Keratinocyte (primary cell): ENCODE data around the gene TMEM132A. TPM values are rescaled to one million over a fixed set of nuclear protein-coding genes. Genes with fewer than 3 reads are reported as not detected.

Experiments
- DNase-seq: peaks from one replicate; pipeline ENCODE4 v3.0.0-alpha.2; 2011; ENCODE audit warnings: low read depth, missing footprints, low spot score
- FAIRE-seq: peaks from 2 replicates; lab custom pipeline; 2011; peaks lifted over from hg19 to GRCh38; lab: Jason Lieb, UNC
- H2AFZ ChIP-seq: 2 replicates; pipeline ENCODE4 v1.6.0; 2012; ENCODE audit warnings: low read length, control low read depth, inconsistent platforms; ENCODE audit not compliant: control insufficient read depth
- H3K27ac ChIP-seq: 2 replicates; pipeline ENCODE4 v1.5.1; 2011; ENCODE audit warnings: low read length; ENCODE audit not compliant: control insufficient read depth, insufficient read depth
- H3K27me3 ChIP-seq: 3 replicates; pipeline ENCODE4 v1.6.0; 2011; ENCODE audit warnings: low read length; ENCODE audit not compliant: control insufficient read depth, insufficient read depth; ENCODE audit errors: extremely low read depth
- H3K36me3 ChIP-seq, 2 experiments: 2 replicates in 1 of 2; 3 replicates in 1 of 2; pipeline ENCODE4 v1.5.1; 2011; ENCODE audit warnings: low read length in 2 of 2, mild to moderate bottlenecking in 1 of 2; ENCODE audit not compliant: control insufficient read depth in 2 of 2, insufficient read depth in 2 of 2; ENCODE audit errors: extremely low read depth in 1 of 2
- H3K4me1 ChIP-seq: 3 replicates; pipeline ENCODE4 v1.5.1; 2011; ENCODE audit warnings: low read length; ENCODE audit not compliant: control insufficient read depth, insufficient read depth; ENCODE audit errors: extremely low read depth
- H3K4me2 ChIP-seq: 3 replicates; pipeline ENCODE4 v1.6.0; 2011; ENCODE audit warnings: low read depth, low read length; ENCODE audit not compliant: control insufficient read depth, insufficient read depth; ENCODE audit errors: extremely low read depth
- H3K4me3 ChIP-seq, 3 experiments: fragments of 200-600 bp in 1 of 3; sonication (generic) in 1 of 3; 2 replicates in 2 of 3; 3 replicates in 1 of 3; pipeline ENCODE4 v1.5.1; 2011 to 2016; ENCODE audit warnings: low read length in 3 of 3, mild to moderate bottlenecking in 3 of 3, control low read depth in 2 of 3, inconsistent platforms in 1 of 3, low read depth in 1 of 3, mixed read lengths in 1 of 3, mixed run types in 1 of 3, moderate library complexity in 1 of 3; ENCODE audit not compliant: control insufficient read depth in 2 of 3, insufficient read depth in 2 of 3; ENCODE audit errors: extremely low read depth in 1 of 3
- H3K79me2 ChIP-seq: 2 replicates; pipeline ENCODE4 v1.6.0; 2012; ENCODE audit warnings: low read length; ENCODE audit not compliant: control insufficient read depth, insufficient read depth
- H3K9ac ChIP-seq: 3 replicates; pipeline ENCODE4 v1.6.0; 2011; ENCODE audit warnings: low read length; ENCODE audit not compliant: control insufficient read depth, insufficient read depth; ENCODE audit errors: extremely low read depth
- H3K9me1 ChIP-seq: 3 replicates; pipeline ENCODE4 v1.6.0; 2011; ENCODE audit warnings: low read length; ENCODE audit not compliant: control insufficient read depth, insufficient read depth; ENCODE audit errors: extremely low read depth
- H3K9me3 ChIP-seq: 2 replicates; pipeline ENCODE4 v1.5.1; 2012; ENCODE audit warnings: low read depth, low read length; ENCODE audit not compliant: control insufficient read depth
- H4K20me1 ChIP-seq: 3 replicates; pipeline ENCODE4 v1.6.0; 2011; ENCODE audit warnings: low read length; ENCODE audit not compliant: control insufficient read depth, insufficient read depth; ENCODE audit errors: extremely low read depth
- CTCF ChIP-seq, 3 experiments: IDR thresholded peaks in 1 of 3; conservative IDR thresholded peaks in 1 of 3; optimal IDR thresholded peaks in 1 of 3; 2 replicates in 2 of 3; 3 replicates in 1 of 3; pipeline versions ENCODE3 to v1.5.1; 2011; ENCODE audit warnings: low read length in 3 of 3, mild to moderate bottlenecking in 3 of 3, moderate library complexity in 2 of 3, control low read depth in 1 of 3, inconsistent platforms in 1 of 3; ENCODE audit not compliant: insufficient read depth in 2 of 3; ENCODE audit errors: extremely low read depth in 1 of 3
- EZH2 ChIP-seq: IDR thresholded peaks from one replicate; pipeline ENCODE4 v1.6.1; 2012; ENCODE audit warnings: inconsistent platforms, mild to moderate bottlenecking, low read length, moderate library complexity
- dilution Hi-C: fragments of 300-500 bp; cut with MboI; formaldehyde crosslinking; loops from one replicate; pipeline ENCODE4 v1.7.0; 2020; ENCODE audit warnings: low sequenced_read_pairs; ENCODE audit not compliant: extremely low pct_ligation_motif_present
- polyA plus RNA-seq, 5 experiments: library from polyadenylated mRNA; depleted of rRNA in 3 of 5; stranded (reverse) in 3 of 5; stranded (forward) in 1 of 5; unstranded in 1 of 5; fragments of >200 nt; gene quantifications; 1 replicate in 1 of 5; 2 replicates in 3 of 5; 3 replicates in 1 of 5; pipeline versions ENCODE4 v1.2.1 to v1.2.3, GENCODE V29; 2011 to 2012; ENCODE audit warnings: missing spikeins in 2 of 5, low read depth in 1 of 5, low replicate concordance in 1 of 5

Gene TMEM132A
- polyA plus RNA-seq, 1 donor (not counting 4 experiments of a cell fraction or from before 2014, with no cell fraction given), result 16.6 TPM

- H3K9me1 ChIP-seq, result peaks cover 2% of the 10 kb centered on the region
- H4K20me1 ChIP-seq, result no peaks in the 10 kb centered on the region
- H3K27ac ChIP-seq, result no peak overlapping the region
- FAIRE-seq, result no peak
- H3K36me3 ChIP-seq, result no peaks in the 10 kb centered on the region
- TF ChIP-seq EZH2 (no peak), CTCF (optimal IDR thresholded peaks at IDR 0.05 in 1 of 3, IDR thresholded peaks at IDR 0.05 in 1 of 3, conservative IDR thresholded peaks at IDR 0.05 in 1 of 3; ENCODE audit: extremely low read depth in 1 of 3, insufficient read depth in 2 of 3, low read length in 3 of 3) (no peak)
- H2AFZ ChIP-seq, result no peak overlapping the region
- no peak overlapping the region for H3K4me2 ChIP-seq
- H3K4me3 ChIP-seq, result no peak overlapping the region
- H3K4me1 ChIP-seq, result peaks cover 11% of the 10 kb centered on the region
- H3K79me2 ChIP-seq, result no peaks in the 10 kb centered on the region
- dilution Hi-C loops, result no loop called here
- peaks cover 3% of the 10 kb centered on the region for H3K27me3 ChIP-seq
- no peaks in the 10 kb centered on the region for H3K9me3 ChIP-seq
- DNase-seq, result no peak
- no peak overlapping the region for H3K9ac ChIP-seq
Measured at GRCh38 chr11:60977224-60977623, 53.0 kb downstream of the TMEM132A start.

- FAIRE-seq, result no peak
- dilution Hi-C loops, result no loop called here
- no peak for DNase-seq
- TF ChIP-seq CTCF (optimal IDR thresholded peaks at IDR 0.05 in 1 of 3, IDR thresholded peaks at IDR 0.05 in 1 of 3, conservative IDR thresholded peaks at IDR 0.05 in 1 of 3; ENCODE audit: extremely low read depth in 1 of 3, insufficient read depth in 2 of 3, low read length in 3 of 3) (no peak), EZH2 (no peak)
- H3K9me3 ChIP-seq, result no peaks in the 10 kb centered on the region
- no peak overlapping the region for H3K4me3 ChIP-seq
- peaks cover 3% of the 10 kb centered on the region for H3K27me3 ChIP-seq
- no peak overlapping the region for H2AFZ ChIP-seq
- H3K27ac ChIP-seq, result no peak overlapping the region
- H3K4me2 ChIP-seq, result no peak overlapping the region
- no peaks in the 10 kb centered on the region for H4K20me1 ChIP-seq
- no peaks in the 10 kb centered on the region for H3K36me3 ChIP-seq
- peaks cover 2% of the 10 kb centered on the region for H3K9me1 ChIP-seq
- H3K4me1 ChIP-seq, result peaks cover 11% of the 10 kb centered on the region
- H3K79me2 ChIP-seq, result no peaks in the 10 kb centered on the region
- H3K9ac ChIP-seq, result no peak overlapping the region
Measured at GRCh38 chr11:60977836-60978235, 53.6 kb downstream of the TMEM132A start.
